Neuron (in vitro differentiated cells): ENCODE measurements around the gene ZNF81.

Experiments used
- H2AFZ ChIP-seq: one replicate; pipeline ENCODE4 v1.6.1; 2013; ENCODE audit warnings: low read depth, mild to moderate bottlenecking, inconsistent platforms, low read length, moderate library complexity
- H3K27me3 ChIP-seq: one replicate; pipeline ENCODE4 v1.6.1; 2013; ENCODE audit warnings: low read length; ENCODE audit not compliant: insufficient read depth
- H3K36me3 ChIP-seq: one replicate; pipeline ENCODE4 v1.6.1; 2013; ENCODE audit warnings: low read length; ENCODE audit not compliant: insufficient read depth
- H3K4me1 ChIP-seq: one replicate; pipeline ENCODE4 v1.6.1; 2013; ENCODE audit warnings: low read length; ENCODE audit not compliant: insufficient read depth
- H3K4me3 ChIP-seq: 2 replicates; pipeline ENCODE4 v1.5.1; 2013; ENCODE audit warnings: mild to moderate bottlenecking, low read length, moderate library complexity
- H3K9me3 ChIP-seq: one replicate; pipeline ENCODE4 v1.6.1; 2013; ENCODE audit warnings: low read length

ZNF81 gene

DNA sequence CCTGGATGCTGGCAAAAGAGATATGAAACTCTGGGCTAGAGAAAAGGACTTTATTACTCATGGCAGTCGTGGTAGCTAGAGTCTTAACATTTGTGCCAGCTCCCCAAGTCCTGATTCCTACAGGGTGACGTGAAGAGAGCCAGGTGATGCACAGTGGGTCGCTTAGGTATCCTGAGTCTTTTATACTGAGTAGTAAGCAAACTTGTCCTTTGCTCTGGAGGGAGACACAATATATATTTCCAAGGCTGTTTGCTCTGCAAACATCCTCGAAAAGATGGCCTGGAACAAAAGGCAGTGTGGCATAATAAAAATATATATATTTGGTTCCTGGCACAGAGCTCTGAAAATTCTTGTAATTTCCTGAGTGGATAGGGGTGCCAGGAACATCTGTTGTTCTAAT, 23.0 kb downstream of the ZNF81 start:
- H2AFZ ChIP-seq = no peak overlapping the region
- H3K36me3 ChIP-seq = peaks cover 2% of the 10 kb centered on the region
- peaks cover 3% of the 10 kb centered on the region for H3K27me3 ChIP-seq
- H3K4me1 ChIP-seq = no peaks in the 10 kb centered on the region
- H3K4me3 ChIP-seq = no peak overlapping the region
- no peaks in the 10 kb centered on the region for H3K9me3 ChIP-seq

DNA sequence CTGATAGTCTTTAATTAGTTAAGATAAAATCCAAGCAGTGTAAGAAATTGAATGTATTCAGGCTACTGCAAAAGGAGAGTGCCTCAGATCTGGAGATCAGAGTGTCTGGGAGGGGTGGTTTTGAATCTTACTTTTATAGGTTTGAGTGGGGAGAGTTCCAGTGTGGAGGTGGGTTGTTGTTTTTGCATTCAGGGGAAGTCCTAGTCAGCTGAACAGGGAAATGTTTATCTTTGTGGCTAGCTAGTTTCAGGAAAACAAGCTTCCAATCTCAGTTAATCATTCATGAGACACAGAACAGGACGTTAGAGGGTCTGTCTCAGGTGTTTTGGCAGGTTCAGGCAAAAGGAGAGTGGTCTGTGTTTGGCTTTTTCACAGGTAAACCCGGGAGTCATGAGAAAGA, 26.0 kb downstream of the ZNF81 start:
- peaks cover 3% of the 10 kb centered on the region for H3K27me3 ChIP-seq
- H2AFZ ChIP-seq = no peak overlapping the region
- peaks cover 2% of the 10 kb centered on the region for H3K36me3 ChIP-seq
- H3K9me3 ChIP-seq = no peaks in the 10 kb centered on the region
- no peaks in the 10 kb centered on the region for H3K4me1 ChIP-seq
- H3K4me3 ChIP-seq = no peak overlapping the region

DNA sequence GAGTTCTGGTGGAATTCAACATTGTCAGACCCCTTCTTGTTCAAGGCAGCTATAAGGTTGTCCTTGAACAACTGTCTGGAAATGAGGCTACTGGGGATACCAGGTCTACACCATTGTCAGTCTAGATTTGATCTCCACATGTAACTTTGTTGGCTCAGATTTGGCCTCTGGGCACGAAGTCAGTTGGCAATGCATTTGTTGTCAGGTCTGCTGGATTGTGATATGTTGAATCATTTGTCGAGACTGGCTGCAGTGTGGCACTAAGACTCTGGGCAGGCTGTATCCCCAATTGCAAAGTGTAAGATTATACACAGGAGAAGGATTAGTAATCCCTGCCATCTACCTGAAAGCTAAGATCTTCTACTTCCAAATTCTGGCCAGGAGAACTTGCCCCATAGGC, 26.5 kb downstream of the ZNF81 start:
- Histone ChIP-seq H3K27me3 (peaks cover 3% of the 10 kb centered on the region), H3K9me3 (no peaks in the 10 kb centered on the region), H3K4me3 (no peak overlapping the region), H2AFZ (no peak overlapping the region), H3K4me1 (no peaks in the 10 kb centered on the region), H3K36me3 (peaks cover 1% of the 10 kb centered on the region)

DNA sequence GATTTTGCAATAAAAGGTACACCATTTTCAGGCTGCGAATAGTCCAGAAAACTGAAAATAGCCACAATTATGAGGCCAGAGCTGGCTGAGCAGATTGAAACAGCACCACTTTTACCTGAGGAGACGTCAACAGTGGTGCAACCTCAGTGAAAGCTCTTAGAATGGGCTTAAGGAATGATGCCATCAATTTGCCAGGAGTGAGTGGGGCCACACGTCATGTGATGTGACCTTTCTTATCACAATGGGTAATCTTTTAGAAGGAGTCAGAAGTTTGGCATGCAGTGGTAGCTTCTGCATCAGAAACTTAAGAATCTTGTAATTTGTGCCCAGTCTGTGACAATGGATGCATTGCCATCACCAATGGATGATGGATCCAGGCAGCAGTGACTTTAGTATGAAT, 27.6 kb downstream of the ZNF81 start:
- H2AFZ ChIP-seq = no peak overlapping the region
- no peaks in the 10 kb centered on the region for H3K9me3 ChIP-seq

DNA sequence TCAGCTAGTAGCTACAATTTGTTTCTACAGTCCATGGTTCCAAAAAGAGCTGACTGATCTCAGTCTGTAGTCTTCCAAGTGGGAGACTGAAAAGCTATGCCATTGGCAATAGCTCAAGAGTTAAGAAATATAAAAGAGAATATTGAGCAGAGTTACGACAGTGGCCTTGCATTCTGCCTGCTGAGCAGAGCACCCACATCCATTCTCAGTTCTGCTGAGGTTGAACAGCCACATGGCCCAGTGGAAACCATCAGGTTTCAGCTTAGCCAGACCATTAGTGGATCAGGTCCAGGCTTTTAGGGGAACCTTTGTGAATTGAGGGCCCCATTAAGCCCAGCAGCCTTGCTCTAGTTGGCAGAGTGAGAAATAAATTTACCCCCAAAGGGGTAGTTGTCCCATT, 28.1 kb downstream of the ZNF81 start:
- no peak overlapping the region for H3K4me3 ChIP-seq
- no peaks in the 10 kb centered on the region for H3K9me3 ChIP-seq
- H2AFZ ChIP-seq = no peak overlapping the region
- H3K36me3 ChIP-seq = no peaks in the 10 kb centered on the region
- H3K4me1 ChIP-seq = no peaks in the 10 kb centered on the region
- peaks cover 3% of the 10 kb centered on the region for H3K27me3 ChIP-seq

More for the DNA sequence above, 27.6 kb downstream of the ZNF81 start:
- Histone ChIP-seq H3K4me1 (no peaks in the 10 kb centered on the region), H3K27me3 (peaks cover 3% of the 10 kb centered on the region), H3K36me3 (no peaks in the 10 kb centered on the region), H3K4me3 (no peak overlapping the region)

DNA sequence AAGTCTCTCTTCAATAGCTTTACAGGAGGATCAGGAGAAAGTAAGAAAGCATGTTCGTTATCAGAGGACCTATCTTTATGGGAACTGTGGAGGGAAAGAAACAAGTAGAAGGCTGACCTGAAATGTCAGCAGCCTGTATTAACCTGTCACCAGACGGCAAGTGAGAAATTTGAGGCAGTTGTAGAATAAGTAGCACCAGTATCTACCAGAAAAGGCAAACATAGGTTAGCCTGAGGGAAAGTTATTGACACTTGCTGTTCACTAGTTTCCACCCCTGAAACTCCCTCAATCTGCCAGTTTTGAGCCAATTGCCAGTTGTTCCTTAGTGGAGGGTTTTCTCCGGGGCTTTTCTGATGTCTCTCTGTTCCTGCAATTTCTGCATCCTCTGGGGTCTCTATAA, 36.4 kb downstream of the ZNF81 start:
- peaks cover 6% of the 10 kb centered on the region for H3K27me3 ChIP-seq
- no peak overlapping the region for H2AFZ ChIP-seq
- peaks cover under 1% of the 10 kb centered on the region for H3K9me3 ChIP-seq
- peaks cover 2% of the 10 kb centered on the region for H3K36me3 ChIP-seq
- H3K4me3 ChIP-seq = no peak overlapping the region
- H3K4me1 ChIP-seq = no peaks in the 10 kb centered on the region

DNA sequence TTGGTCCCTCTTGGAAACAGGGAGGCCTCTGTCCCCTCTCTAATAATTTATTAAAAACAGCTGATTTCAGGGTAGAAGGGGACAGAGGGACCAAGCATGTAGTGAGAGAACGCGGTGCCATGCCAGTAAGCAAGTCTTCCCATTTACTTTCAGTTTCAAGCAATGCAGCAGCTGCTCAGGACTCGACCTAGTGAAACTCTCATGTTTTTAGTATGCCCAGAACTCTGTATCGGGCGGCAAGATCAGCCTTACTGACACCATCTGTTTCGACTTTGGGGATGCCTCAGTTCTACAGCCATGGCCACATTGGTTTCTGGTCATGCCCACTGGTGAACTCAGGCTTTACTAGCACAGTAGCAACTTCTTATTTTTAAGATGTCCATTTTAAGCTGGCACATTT, 40.6 kb downstream of the ZNF81 start:
- H3K27me3 ChIP-seq = peaks cover 6% of the 10 kb centered on the region

DNA sequence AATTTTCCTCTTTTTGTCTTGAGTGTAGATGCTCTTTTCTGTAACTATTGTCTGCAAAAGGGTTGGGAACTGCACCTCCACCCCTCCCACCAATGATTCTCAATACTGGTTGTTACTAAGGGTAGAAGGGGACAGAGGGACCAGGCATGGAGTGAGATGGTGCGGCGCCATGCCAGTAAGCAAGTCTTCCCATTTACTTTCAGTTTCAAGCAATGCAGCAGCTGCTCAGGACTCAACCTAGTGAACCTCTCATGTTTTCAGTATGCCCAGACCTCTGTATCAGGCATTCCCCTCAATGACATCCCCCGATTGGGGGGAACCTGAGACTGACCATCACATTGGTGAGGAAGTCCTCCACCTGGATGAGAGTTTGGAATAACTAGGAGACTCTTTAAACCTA, 41.5 kb downstream of the ZNF81 start:
- peaks cover 2% of the 10 kb centered on the region for H3K9me3 ChIP-seq
- peaks cover 2% of the 10 kb centered on the region for H3K36me3 ChIP-seq
- no peak overlapping the region for H3K4me3 ChIP-seq

More for the DNA sequence above, 40.6 kb downstream of the ZNF81 start:
- H3K4me1 ChIP-seq = no peaks in the 10 kb centered on the region
- H3K9me3 ChIP-seq = peaks cover 2% of the 10 kb centered on the region
- H3K36me3 ChIP-seq = peaks cover 2% of the 10 kb centered on the region
- H3K4me3 ChIP-seq = no peak overlapping the region
- no peak overlapping the region for H2AFZ ChIP-seq

DNA sequence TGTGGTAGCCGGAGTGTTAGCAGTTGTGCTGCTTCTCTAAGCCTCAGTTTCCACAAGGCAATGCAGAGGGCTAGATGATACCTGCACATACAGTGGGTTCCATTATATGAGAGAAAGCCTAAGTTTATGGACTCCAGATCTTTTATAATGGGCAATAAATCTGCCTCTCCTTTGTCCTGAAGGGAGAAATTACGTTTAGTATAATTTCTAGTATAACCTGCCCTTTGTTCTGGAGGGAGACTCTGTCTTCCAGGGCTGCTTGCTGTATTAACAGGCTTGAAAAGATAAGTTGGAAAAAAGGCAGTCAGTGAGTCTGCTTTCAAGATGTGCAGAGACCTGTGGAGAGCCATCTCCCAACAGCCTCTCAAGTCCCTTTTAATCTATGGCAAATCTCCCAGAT, 42.8 kb downstream of the ZNF81 start:
- Histone ChIP-seq H3K9me3 (peaks cover 2% of the 10 kb centered on the region), H3K4me3 (no peak overlapping the region), H2AFZ (no peak overlapping the region), H3K36me3 (peaks cover 2% of the 10 kb centered on the region), H3K4me1 (no peaks in the 10 kb centered on the region), H3K27me3 (peaks cover 4% of the 10 kb centered on the region)

More for the DNA sequence above, 41.5 kb downstream of the ZNF81 start:
- Histone ChIP-seq H3K27me3 (peaks cover 4% of the 10 kb centered on the region), H3K4me1 (no peaks in the 10 kb centered on the region), H2AFZ (no peak overlapping the region)

DNA sequence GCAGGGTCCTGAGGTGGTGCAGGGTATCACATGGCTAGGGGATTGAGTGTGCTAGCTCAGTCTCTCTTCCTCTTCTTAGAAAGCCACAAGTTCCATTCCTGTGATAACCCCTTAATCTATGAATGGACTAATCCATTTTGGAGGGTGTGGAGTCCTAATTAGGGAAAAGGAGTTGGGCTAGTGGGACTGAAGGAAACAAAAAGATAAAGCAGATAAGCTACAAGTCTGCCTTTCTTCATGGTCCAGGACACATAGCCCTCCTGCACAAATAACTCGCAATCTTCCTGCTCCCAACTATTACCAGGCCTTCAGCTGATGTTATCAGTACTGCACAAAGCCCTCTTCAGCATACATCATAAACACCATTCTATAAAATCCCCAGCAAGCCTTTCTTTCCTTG, 44.2 kb downstream of the ZNF81 start:
- no peaks in the 10 kb centered on the region for H3K4me1 ChIP-seq
- H2AFZ ChIP-seq = no peak overlapping the region
- H3K9me3 ChIP-seq = peaks cover 2% of the 10 kb centered on the region
- H3K4me3 ChIP-seq = no peak overlapping the region
- H3K27me3 ChIP-seq = no peaks in the 10 kb centered on the region
- H3K36me3 ChIP-seq = peaks cover 2% of the 10 kb centered on the region

DNA sequence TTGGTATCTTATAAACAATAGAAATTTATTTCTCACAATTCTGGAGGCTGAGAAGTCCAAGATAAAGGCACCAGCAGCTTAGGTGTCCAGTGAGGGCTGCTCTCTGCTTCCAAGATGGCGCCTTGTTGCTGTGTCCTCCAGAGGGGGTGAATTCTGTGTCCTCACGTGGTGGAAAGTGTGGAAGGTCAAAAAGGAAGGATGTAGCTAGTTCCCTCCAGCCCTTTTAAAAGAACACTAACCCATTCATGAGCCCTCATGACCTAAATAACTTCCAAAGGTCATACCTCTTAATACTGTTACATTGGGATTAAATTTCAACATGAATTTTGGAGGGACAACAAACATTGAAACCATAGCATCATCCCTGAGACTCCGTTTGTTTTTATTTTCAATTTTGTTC, 48.8 kb downstream of the ZNF81 start:
- no peak overlapping the region for H3K4me3 ChIP-seq
- H2AFZ ChIP-seq = no peak overlapping the region
- no peaks in the 10 kb centered on the region for H3K9me3 ChIP-seq
- H3K36me3 ChIP-seq = peaks cover 3% of the 10 kb centered on the region
- no peaks in the 10 kb centered on the region for H3K27me3 ChIP-seq
- no peaks in the 10 kb centered on the region for H3K4me1 ChIP-seq

DNA sequence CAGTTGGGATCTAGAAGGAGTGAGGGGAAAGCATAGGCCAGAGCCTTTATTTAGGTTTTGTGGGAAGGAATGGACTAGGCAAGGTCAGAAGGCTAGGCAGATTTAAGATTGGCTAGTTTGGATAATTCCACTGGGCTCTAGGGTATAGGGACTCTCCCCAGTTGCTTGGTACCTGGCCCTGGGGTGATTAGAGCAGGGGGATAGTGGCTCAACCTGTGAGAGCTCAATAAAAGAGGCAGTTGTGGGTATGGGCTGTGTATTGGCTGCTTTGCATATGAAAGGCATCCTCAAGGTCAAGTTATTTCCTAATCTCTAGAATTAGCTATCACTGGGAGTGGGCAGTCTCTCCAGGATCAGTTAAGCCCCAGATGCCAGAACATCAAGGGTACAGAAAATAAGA, 61.3 kb downstream of the ZNF81 start:
- Histone ChIP-seq H3K4me3 (no peak overlapping the region), H3K4me1 (no peaks in the 10 kb centered on the region), H3K36me3 (peaks cover 2% of the 10 kb centered on the region), H2AFZ (no peak overlapping the region), H3K27me3 (no peaks in the 10 kb centered on the region), H3K9me3 (no peaks in the 10 kb centered on the region)

DNA sequence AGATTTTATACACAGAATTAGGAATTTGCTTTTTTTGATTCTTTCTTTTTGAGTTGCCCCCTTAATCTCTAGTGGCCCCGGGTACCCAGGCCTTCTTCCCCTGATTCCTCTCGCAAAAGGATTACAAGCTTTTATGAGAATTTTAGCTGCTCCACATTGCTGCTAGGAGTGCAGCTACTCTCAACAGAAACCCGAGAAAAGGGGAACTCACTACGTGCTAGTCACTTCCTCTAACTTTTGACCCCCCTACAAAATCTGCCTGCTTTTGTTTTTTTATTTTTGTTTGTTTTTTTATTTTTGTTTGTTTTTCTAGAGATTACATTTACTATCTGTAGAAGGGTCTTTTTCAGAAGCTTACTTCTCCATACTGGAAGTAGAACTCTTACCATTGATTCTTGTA, 64.1 kb downstream of the ZNF81 start:
- Histone ChIP-seq H3K36me3 (no peaks in the 10 kb centered on the region), H3K4me3 (no peak overlapping the region), H2AFZ (no peak overlapping the region), H3K4me1 (no peaks in the 10 kb centered on the region), H3K27me3 (no peaks in the 10 kb centered on the region), H3K9me3 (no peaks in the 10 kb centered on the region)

DNA sequence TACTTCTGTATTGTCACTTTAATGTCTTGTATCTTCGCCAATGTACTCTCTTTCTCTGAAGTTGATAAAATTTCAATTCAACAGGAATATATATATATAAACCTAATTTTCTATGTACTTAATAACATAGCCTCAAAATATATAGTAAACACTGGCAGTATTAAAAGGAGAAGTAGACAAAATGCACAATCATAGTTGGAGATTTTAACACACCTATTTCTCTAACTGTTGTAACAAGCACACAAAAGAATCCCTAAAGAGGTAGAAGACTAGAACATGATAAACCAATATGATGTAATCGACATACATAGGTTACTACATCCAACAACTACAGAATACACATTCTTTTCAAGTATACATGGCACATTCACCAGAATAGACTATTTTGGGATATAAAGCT, 65.5 kb downstream of the ZNF81 start:
- Histone ChIP-seq H3K27me3 (no peaks in the 10 kb centered on the region), H3K9me3 (no peaks in the 10 kb centered on the region), H3K36me3 (no peaks in the 10 kb centered on the region), H3K4me3 (no peak overlapping the region), H2AFZ (no peak overlapping the region), H3K4me1 (no peaks in the 10 kb centered on the region)
